Spleen (tissue), 11 donors: Measurements from ENCODE around the gene TOPORS. TPM values are rescaled to one million over a fixed set of nuclear protein-coding genes. Genes with fewer than 3 reads are reported as not detected.

ENCODE experiments used
- DNase-seq: peaks from one replicate; pipeline ENCODE4 v3.0.0-alpha.2; 2020
- H3K27ac ChIP-seq, 8 donors: fragments of 200-600 bp; sonication (generic) in 7 of 8; 1 replicate in 4 of 8; 2 replicates in 4 of 8; pipeline versions ENCODE4 v1.5.0 to v1.8.0; 2016 to 2021; ENCODE audit warnings: inconsistent platforms in 4 of 8, mild to moderate bottlenecking in 4 of 8, moderate library complexity in 1 of 8
- H3K27me3 ChIP-seq, 7 donors: fragments of 200-600 bp; sonication (generic) in 6 of 7; replicated peaks in 1 of 7; 1 replicate in 4 of 7; 2 replicates in 3 of 7; pipeline versions ENCODE4 v1.5.0 to v1.8.0; 2016 to 2021; ENCODE audit warnings: inconsistent platforms in 3 of 7, mild to moderate bottlenecking in 1 of 7
- H3K36me3 ChIP-seq, 6 donors: fragments of 200-600 bp; sonication (generic) in 5 of 6; 1 replicate in 4 of 6; 2 replicates in 2 of 6; pipeline versions ENCODE4 v1.5.0 to v1.8.0; 2016 to 2021; ENCODE audit warnings: inconsistent platforms in 2 of 6
- H3K4me1 ChIP-seq, 6 donors: fragments of 200-600 bp; sonication (generic) in 5 of 6; 1 replicate in 3 of 6; 2 replicates in 3 of 6; pipeline versions ENCODE4 v1.5.0 to v1.8.0; 2016 to 2021; ENCODE audit warnings: inconsistent platforms in 3 of 6
- H3K4me3 ChIP-seq, 8 donors: fragments of 200-600 bp; sonication (generic) in 7 of 8; 1 replicate in 4 of 8; 2 replicates in 4 of 8; pipeline versions ENCODE4 v1.5.0 to v1.8.0; 2016 to 2021; ENCODE audit warnings: inconsistent platforms in 4 of 8, mild to moderate bottlenecking in 4 of 8, moderate library complexity in 2 of 8
- H3K9me3 ChIP-seq, 8 donors: fragments of 200-600 bp; sonication (generic) in 7 of 8; 1 replicate in 4 of 8; 2 replicates in 4 of 8; pipeline versions ENCODE4 v1.5.0 to v1.8.0; 2016 to 2021; ENCODE audit warnings: inconsistent platforms in 4 of 8
- CTCF ChIP-seq, 11 experiments: fragments of 200-600 bp in 7 of 11; fragments of 450-650 bp in 4 of 11; sonication (generic) in 4 of 11; IDR thresholded peaks in 8 of 11; conservative IDR thresholded peaks in 3 of 11; 1 replicate in 7 of 11; 2 replicates in 4 of 11; pipeline versions ENCODE4 v1.4.0 to v1.8.0; 2016 to 2021; ENCODE audit warnings: antibody characterized with exemption in 11 of 11, inconsistent platforms in 4 of 11, mild to moderate bottlenecking in 1 of 11
- POLR2A ChIP-seq, 3 donors: fragments of 450-650 bp; IDR thresholded peaks; one replicate each; pipeline ENCODE4 v1.5.1; 2017; ENCODE audit warnings: antibody characterized with exemption in 3 of 3, mild to moderate bottlenecking in 1 of 3
- POLR2AphosphoS5 ChIP-seq, 3 donors: sonication (generic); formaldehyde crosslinking; IDR thresholded peaks; one replicate each; pipeline ENCODE4 v1.5.1; 2017; ENCODE audit warnings: antibody characterized with exemption in 3 of 3
- WGBS, 5 donors: extraction: QIAGEN DNeasy Blood & Tissue Kit in 3 of 5; methylation state at CpG; one replicate each; pipeline versions ENCODE4 v1.1.5 to v1.1.7; 2013 to 2018; 5-methylcytosine and 5-hydroxymethylcytosine counted together
- intact Hi-C: fragments of 100-400 bp; cut with DNase I; formaldehyde crosslinking; loops from one replicate; pipeline ENCODE4 v1.15.0; 2023; ENCODE audit warnings: low total_unique reads
- polyA plus RNA-seq, 3 donors: library from polyadenylated mRNA; stranded (reverse); fragments of 200-250 nt; gene quantifications; one replicate each; pipeline ENCODE4 v1.2.1, GENCODE V29; 2013
- total RNA-seq, 7 donors: library from RNA; depleted of rRNA in 3 of 7; stranded (reverse); fragments of >200 nt in 3 of 7; fragmentation: NEBNext Ultra II Directional in 4 of 7; extraction: Animal tissue kit (Norgen Biotek cat#: 25700) in 4 of 7; gene quantifications; one replicate each; pipeline versions ENCODE4 v1.1.0 to v1.2.1, GENCODE V29; 2016 to 2021
- donor health status: healthy with polysubstance abuse.
- donor health status: DM: no; HTN: no; CAD: no; lungs with moderate emphysema.
- donor health status: DM: no; HTN: no; CAD: no.
- donor health status: Bipolar disorder and iron deficiency.
- donor health status: healthy.
- donor health status: DM: no; HTN: no; CAD: no.
- donor health status: DM: yes; HTN: yes; CAD: no.

Gene TOPORS
- total and polyA plus RNA-seq, 10 donors: 5.2 to 28.7 (median 15.8) TPM

- TF ChIP-seq POLR2AphosphoS5 (IDR thresholded peaks at IDR 0.05) (peak in 1 of 3 donors; percentile 42), POLR2A (IDR thresholded peaks at IDR 0.05) (no peak)
- no peaks in the 10 kb centered on the region for H3K27me3 ChIP-seq
- H3K27ac ChIP-seq: no peak overlapping the region
- H3K4me1 ChIP-seq: peaks cover 9 to 24% (median 15%) of the 10 kb centered on the region in 6 donors
- H3K36me3 ChIP-seq: peaks cover 0 to 68% (median 24%) of the 10 kb centered on the region in 6 donors
- intact Hi-C loops: no loop called here
- peak; percentile 78 for DNase-seq
- H3K4me3 ChIP-seq: no peak overlapping the region
- H3K9me3 ChIP-seq: no peaks in the 10 kb centered on the region
- 95 to 99% (median 97%) methylated on average over 22 to 26 of the region's 26 CpGs for WGBS, 5 donors
Observed at GRCh38 chr9:32566770-32567169, 14.4 kb upstream of the TOPORS start.

- DNase-seq: no peak
- H3K9me3 ChIP-seq: no peaks in the 10 kb centered on the region
- no peak overlapping the region for H3K4me3 ChIP-seq
- TF ChIP-seq POLR2A (IDR thresholded peaks at IDR 0.05) (no peak), POLR2AphosphoS5 (IDR thresholded peaks at IDR 0.05) (no peak), CTCF (IDR thresholded peaks at IDR 0.05 in 8 of 11, conservative IDR thresholded peaks at IDR 0.05 in 3 of 11) (no peak)
- H3K36me3 ChIP-seq: peaks cover 0 to 68% (median 24%) of the 10 kb centered on the region in 6 donors
- H3K27me3 ChIP-seq: no peaks in the 10 kb centered on the region
- intact Hi-C loops: no loop called here
- no peak overlapping the region for H3K27ac ChIP-seq
- WGBS, 5 donors: 77 to 85% (median 82%) methylated on average over 6 of the region's 6 CpGs
- peaks cover under 1 to 16% (median 7%) of the 10 kb centered on the region in 6 donors for H3K4me1 ChIP-seq
Observed at GRCh38 chr9:32565967-32566366, 13.6 kb upstream of the TOPORS start.

DNA sequence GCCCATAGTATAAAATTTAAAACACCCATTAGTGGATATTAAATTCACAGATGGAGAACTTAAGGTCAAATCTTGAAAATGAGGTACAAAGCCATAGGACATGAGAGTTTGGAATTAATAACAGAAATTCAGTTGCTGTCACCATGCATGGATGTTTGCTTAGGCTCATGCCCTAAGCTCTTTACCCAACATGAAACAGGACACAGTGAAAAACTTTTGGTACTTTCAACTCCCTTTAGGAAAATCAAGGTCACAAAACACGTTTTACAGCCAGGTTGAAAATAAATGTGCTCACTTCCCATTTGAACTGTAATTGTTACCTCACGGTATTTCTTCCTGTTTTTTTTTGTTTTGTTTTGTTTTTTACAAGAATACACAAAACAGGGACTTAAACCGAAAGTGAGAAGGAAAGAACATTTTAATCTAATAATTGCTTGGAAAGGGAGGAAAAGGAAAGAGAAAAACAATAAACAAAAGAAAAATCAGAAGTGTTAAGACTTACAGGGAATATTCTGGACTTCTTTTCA, 6.1 kb upstream of the TOPORS start:
- intact Hi-C loops: no loop called here
- peak overlapping the region in 7 of 8 donors; percentile 60 to 87 (median 72) for H3K27ac ChIP-seq
- 18 to 40% (median 35%) methylated on average over 3 of the region's 3 CpGs for WGBS, 5 donors

GRCh38 chr9:32554591-32554990, 2.2 kb upstream of the TOPORS start:
- TF ChIP-seq CTCF (IDR thresholded peaks at IDR 0.05 in 8 of 11, conservative IDR thresholded peaks at IDR 0.05 in 3 of 11) (no peak), POLR2A (IDR thresholded peaks at IDR 0.05) (no peak), POLR2AphosphoS5 (IDR thresholded peaks at IDR 0.05) (no peak)
- Histone ChIP-seq H3K9me3 (no peaks in the 10 kb centered on the region), H3K27me3 (no peaks in the 10 kb centered on the region), H3K4me1 (peaks cover 4 to 81% (median 50%) of the 10 kb centered on the region in 6 donors), H3K4me3 (no peak overlapping the region), H3K27ac (no peak overlapping the region), H3K36me3 (no peaks in the 10 kb centered on the region)
- no peak for DNase-seq
- intact Hi-C loops: no loop called here

More for the DNA sequence above, 6.1 kb upstream of the TOPORS start:
- H3K27me3 ChIP-seq: no peaks in the 10 kb centered on the region
- H3K4me1 ChIP-seq: peaks cover 0 to 65% (median 28%) of the 10 kb centered on the region in 6 donors
- no peak for DNase-seq
- H3K4me3 ChIP-seq: peak overlapping the region in 1 of 8 donors; percentile 43
- no peaks in the 10 kb centered on the region for H3K9me3 ChIP-seq
- no peak for TF ChIP-seq POLR2AphosphoS5 (IDR thresholded peaks at IDR 0.05)
- no peak for TF ChIP-seq POLR2A (IDR thresholded peaks at IDR 0.05)
- TF ChIP-seq CTCF (IDR thresholded peaks at IDR 0.05 in 8 of 11, conservative IDR thresholded peaks at IDR 0.05 in 3 of 11): no peak
- no peaks in the 10 kb centered on the region for H3K36me3 ChIP-seq
